ENCODE data around the gene RALGPS1. TPM values are rescaled to one million over a fixed set of nuclear protein-coding genes. Genes with fewer than 3 reads are reported as not detected.
A peak's percentile ranks its signal among the peaks of the same experiment; 100 is the strongest.

The RALGPS1 gene
- total RNA-seq, 1 experiment from 2014 or later: 18.6 TPM

DNA sequence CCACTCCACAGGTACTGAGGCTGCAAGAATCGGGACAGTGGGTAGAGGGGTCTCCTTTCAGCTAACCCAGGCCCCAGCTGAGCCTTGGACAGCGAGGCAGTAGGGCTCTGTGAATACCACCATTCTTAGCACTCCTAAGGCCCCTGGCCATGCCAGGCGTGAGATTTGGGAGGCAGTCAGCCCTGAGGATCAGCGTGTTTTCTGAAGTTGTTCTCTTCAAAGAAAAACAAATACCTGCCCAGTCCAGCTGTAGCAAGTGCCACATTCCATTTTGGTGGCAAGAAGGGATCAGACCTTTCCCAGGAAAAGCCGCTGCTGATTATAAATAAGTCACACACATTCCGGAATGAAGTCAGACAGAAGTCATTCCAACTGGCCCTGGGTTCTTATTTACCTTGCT, 47.8 kb downstream of the RALGPS1 start:
- WGBS (ENCODE audit: extremely low coverage, insufficient read length, low lambda C conversion rate): no CpG with 5 or more reads among the region's 6 CpGs
- no peak for DNase-seq
- Histone ChIP-seq H3K79me1 (ENCODE audit: insufficient read depth, low read depth, low read length, poor library complexity, severe bottlenecking) (no peaks in the 10 kb centered on the region), H2AFZ (ENCODE audit: low read length) (no peak overlapping the region), H2AK5ac (ENCODE audit: insufficient read length, low read length) (no peak overlapping the region), H2BK5ac (ENCODE audit: insufficient read length, low read length) (no peak overlapping the region), H4K5ac (ENCODE audit: insufficient read length, low read depth, low read length) (no peak overlapping the region), H2BK15ac (ENCODE audit: low read depth, low read length) (no peak overlapping the region), H3K9ac (ENCODE audit: extremely low read depth, insufficient read length, low read length) (no peak overlapping the region), H3T11ph (ENCODE audit: low read length) (no peak overlapping the region), H3K27me3 (ENCODE audit: insufficient read depth, low read length) (no peaks in the 10 kb centered on the region), H3K18ac (ENCODE audit: insufficient read length, low read depth, low read length) (no peak overlapping the region), H3K23ac (ENCODE audit: insufficient read length, low read depth, low read length) (no peak overlapping the region), H3K27ac (ENCODE audit: insufficient read length, low read depth, low read length) (no peak overlapping the region), H3K4me2 (ENCODE audit: insufficient read depth, insufficient read length, low read length) (no peak overlapping the region), H2BK20ac (ENCODE audit: low read depth, low read length, poor library complexity, severe bottlenecking) (no peak overlapping the region), H3K79me2 (ENCODE audit: insufficient read depth, low read length) (no peaks in the 10 kb centered on the region), H3K4me1 (ENCODE audit: insufficient read depth, low read length) (peaks cover 2% of the 10 kb centered on the region), H2BK12ac (ENCODE audit: insufficient read length, low read depth, low read length) (no peak overlapping the region), H2BK120ac (ENCODE audit: low read depth, low read length, poor library complexity, severe bottlenecking) (no peak overlapping the region), H4K8ac (replicated peaks; ENCODE audit: insufficient read length, low read depth, low read length) (no peak overlapping the region), H3K14ac (ENCODE audit: insufficient read depth, low read length) (no peak overlapping the region), H3K23me2 (ENCODE audit: insufficient read length, low read depth, low read length, poor library complexity, severe bottlenecking) (no peaks in the 10 kb centered on the region), H3K4ac (ENCODE audit: low read depth, low read length) (no peak overlapping the region), H3K9me3 (ENCODE audit: control insufficient read depth, low read depth, low read length) (no peaks in the 10 kb centered on the region), H4K20me1 (ENCODE audit: control insufficient read depth, insufficient read depth, insufficient read length) (no peaks in the 10 kb centered on the region), H3K56ac (ENCODE audit: insufficient read length, low read depth, low read length) (no peak overlapping the region), H4K91ac (ENCODE audit: insufficient read length, low read depth, low read length) (no peak overlapping the region)
- Mint-ChIP-seq H3K4me3 (no peak overlapping the region), H3K27me3 (ENCODE audit: low read depth) (no peaks in the 10 kb centered on the region), H3K36me3 (ENCODE audit: insufficient read depth in 1 of 3, low read depth in 3 of 3) (peaks cover 0 to 6% (median 0%) of the 10 kb centered on the region in 3 experiments; a peak in 2 of 7 replicates), H3K27ac (peak overlapping the region in 1 of 3 experiments; percentile 82; a peak in 1 of 7 replicates), H3K9me3 (no peaks in the 10 kb centered on the region), H3K4me1 (peaks cover 16 to 17% of the 10 kb centered on the region in 2 experiments)
- TF ChIP-seq, protein P1, sequence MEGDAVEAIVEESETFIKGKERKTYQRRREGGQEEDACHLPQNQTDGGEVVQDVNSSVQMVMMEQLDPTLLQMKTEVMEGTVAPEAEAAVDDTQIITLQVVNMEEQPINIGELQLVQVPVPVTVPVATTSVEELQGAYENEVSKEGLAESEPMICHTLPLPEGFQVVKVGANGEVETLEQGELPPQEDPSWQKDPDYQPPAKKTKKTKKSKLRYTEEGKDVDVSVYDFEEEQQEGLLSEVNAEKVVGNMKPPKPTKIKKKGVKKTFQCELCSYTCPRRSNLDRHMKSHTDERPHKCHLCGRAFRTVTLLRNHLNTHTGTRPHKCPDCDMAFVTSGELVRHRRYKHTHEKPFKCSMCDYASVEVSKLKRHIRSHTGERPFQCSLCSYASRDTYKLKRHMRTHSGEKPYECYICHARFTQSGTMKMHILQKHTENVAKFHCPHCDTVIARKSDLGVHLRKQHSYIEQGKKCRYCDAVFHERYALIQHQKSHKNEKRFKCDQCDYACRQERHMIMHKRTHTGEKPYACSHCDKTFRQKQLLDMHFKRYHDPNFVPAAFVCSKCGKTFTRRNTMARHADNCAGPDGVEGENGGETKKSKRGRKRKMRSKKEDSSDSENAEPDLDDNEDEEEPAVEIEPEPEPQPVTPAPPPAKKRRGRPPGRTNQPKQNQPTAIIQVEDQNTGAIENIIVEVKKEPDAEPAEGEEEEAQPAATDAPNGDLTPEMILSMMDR (conservative IDR thresholded peaks at IDR 0.05): no peak

All from H9 (cell line).